Measurements from ENCODE around the gene PLD3.
"Not testable (repeated sequence)": the region's sequence is repeated elsewhere in the genome, so short reads cannot be mapped to it uniquely, and the experiment has no call there.

Gene PLD3

DNA sequence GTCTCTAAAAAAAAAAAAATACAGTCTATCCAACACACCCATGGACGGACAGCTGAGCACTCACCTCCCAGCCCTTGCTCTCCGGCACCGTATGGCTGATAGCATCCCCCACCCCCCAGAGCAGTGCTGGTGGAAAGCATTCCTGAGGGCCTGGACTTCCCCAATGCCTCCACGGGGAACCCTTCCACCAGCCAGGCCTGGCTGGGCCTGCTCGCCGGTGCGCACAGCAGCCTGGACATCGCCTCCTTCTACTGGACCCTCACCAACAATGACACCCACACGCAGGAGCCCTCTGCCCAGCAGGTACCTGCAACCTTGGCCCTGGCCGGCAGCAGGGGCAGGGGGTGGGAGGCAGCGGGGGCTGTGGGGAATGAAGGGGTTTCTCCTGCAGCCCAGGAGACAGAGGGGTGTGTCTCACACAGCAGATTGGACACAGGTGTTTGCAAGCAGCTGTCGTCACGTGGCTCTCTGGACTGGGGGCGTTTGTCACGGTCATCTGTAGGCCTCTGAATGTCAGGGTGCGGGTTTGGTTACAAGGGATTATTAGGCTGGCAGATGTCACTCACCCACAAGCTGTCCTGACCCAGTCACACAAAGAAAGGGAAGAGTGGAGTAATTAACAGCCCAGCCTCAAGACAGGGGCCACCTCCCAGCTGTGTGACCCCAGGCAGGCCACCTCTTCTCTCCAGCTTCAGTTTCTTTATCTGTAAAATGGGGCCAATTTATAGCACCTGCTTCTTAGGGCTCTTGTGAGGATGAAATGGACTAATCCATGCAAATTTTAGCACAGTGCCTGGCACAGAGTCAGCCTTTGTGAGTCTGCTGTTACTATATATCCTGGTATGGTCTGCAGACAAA is 19.3 kb downstream of the PLD3 start:
- TF ChIP-seq, protein P1, sequence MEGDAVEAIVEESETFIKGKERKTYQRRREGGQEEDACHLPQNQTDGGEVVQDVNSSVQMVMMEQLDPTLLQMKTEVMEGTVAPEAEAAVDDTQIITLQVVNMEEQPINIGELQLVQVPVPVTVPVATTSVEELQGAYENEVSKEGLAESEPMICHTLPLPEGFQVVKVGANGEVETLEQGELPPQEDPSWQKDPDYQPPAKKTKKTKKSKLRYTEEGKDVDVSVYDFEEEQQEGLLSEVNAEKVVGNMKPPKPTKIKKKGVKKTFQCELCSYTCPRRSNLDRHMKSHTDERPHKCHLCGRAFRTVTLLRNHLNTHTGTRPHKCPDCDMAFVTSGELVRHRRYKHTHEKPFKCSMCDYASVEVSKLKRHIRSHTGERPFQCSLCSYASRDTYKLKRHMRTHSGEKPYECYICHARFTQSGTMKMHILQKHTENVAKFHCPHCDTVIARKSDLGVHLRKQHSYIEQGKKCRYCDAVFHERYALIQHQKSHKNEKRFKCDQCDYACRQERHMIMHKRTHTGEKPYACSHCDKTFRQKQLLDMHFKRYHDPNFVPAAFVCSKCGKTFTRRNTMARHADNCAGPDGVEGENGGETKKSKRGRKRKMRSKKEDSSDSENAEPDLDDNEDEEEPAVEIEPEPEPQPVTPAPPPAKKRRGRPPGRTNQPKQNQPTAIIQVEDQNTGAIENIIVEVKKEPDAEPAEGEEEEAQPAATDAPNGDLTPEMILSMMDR (conservative IDR thresholded peaks at IDR 0.05; ENCODE audit: control insufficient read depth, insufficient read depth, low read depth, low read length), result no peak
- H3K4me3 ChIP-seq (ENCODE audit: control insufficient read depth, low read depth, low read length), result no peak overlapping the region

DNA sequence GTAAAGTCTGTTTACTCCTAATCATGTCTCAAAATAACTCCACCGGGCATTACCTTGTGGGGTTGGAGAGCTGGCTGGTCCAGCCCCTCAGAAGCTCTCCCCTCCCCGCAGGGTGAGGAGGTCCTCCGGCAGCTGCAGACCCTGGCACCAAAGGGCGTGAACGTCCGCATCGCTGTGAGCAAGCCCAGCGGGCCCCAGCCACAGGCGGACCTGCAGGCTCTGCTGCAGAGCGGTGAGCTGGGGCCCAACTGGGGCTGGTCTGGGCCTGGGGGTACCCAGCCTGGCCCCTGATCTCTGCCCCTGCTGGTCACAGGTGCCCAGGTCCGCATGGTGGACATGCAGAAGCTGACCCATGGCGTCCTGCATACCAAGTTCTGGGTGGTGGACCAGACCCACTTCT is 21.3 kb downstream of the PLD3 start:
- TF ChIP-seq, protein P1 (conservative IDR thresholded peaks at IDR 0.05; ENCODE audit: control insufficient read depth, insufficient read depth, low read depth, low read length), result no peak
- DNase-seq (ENCODE audit: low read depth), result no peak
- no peak overlapping the region for H3K4me3 ChIP-seq (ENCODE audit: control insufficient read depth, low read depth, low read length)

More for the DNA sequence above, 19.3 kb downstream of the PLD3 start:
- no peak for DNase-seq (ENCODE audit: low read depth)

DNA sequence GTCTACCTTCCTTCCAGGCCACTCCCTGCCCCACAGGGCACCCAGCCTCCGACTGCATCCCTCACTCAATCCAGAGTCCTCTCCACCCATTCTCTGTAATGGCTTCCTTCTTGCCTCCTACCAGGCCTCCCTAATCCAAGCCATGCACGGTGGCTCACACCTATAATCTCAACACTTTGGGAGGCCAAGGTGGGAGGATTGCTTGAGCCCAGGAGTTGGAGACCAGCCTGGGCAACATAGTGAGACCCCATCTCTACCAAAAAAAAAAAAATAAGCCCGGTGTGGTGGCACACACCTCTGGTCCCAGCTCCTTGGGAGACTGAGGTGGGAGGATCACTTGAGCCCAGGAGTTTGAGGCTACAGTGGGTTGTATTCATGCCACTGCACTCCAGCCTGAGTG is 21.8 kb downstream of the PLD3 start:
- not testable (repeated sequence) for DNase-seq (ENCODE audit: low read depth); H3K4me3 ChIP-seq (ENCODE audit: control insufficient read depth, low read depth, low read length)

GRCh38 chr19:40370997-40371801 is 22.7 kb downstream of the PLD3 start:
- no peak for DNase-seq (ENCODE audit: low read depth)
- no peak overlapping the region for H3K4me3 ChIP-seq (ENCODE audit: control insufficient read depth, low read depth, low read length)
- TF ChIP-seq, protein P1 (conservative IDR thresholded peaks at IDR 0.05; ENCODE audit: control insufficient read depth, insufficient read depth, low read depth, low read length), result no peak

DNA sequence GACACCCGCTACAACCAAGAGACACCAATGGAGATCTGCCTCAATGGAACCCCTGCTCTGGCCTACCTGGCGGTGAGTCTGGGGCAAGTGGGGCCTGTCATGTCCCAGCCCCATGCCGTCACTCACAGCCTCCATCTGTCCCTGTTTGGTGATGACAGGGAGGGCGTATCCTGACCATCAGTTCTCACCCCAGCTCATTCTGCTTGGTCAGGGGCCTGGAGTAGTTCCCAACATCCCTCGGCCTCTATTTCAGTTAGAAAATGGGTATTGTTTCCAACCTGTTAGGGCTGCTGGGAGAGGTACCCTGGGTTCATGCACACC is 23.3 kb downstream of the PLD3 start:
- TF ChIP-seq, protein P1 (conservative IDR thresholded peaks at IDR 0.05; ENCODE audit: control insufficient read depth, insufficient read depth, low read depth, low read length), result no peak
- DNase-seq (ENCODE audit: low read depth), result no peak

GRCh38 chr19:40374084-40374483 is 25.6 kb downstream of the PLD3 start:
- DNase-seq (ENCODE audit: low read depth), result no peak
- no peak overlapping the region for H3K4me3 ChIP-seq (ENCODE audit: control insufficient read depth, low read depth, low read length)
- TF ChIP-seq, protein P1 (conservative IDR thresholded peaks at IDR 0.05; ENCODE audit: control insufficient read depth, insufficient read depth, low read depth, low read length), result no peak

More for the DNA sequence above, 23.3 kb downstream of the PLD3 start:
- H3K4me3 ChIP-seq (ENCODE audit: control insufficient read depth, low read depth, low read length), result no peak overlapping the region

DNA sequence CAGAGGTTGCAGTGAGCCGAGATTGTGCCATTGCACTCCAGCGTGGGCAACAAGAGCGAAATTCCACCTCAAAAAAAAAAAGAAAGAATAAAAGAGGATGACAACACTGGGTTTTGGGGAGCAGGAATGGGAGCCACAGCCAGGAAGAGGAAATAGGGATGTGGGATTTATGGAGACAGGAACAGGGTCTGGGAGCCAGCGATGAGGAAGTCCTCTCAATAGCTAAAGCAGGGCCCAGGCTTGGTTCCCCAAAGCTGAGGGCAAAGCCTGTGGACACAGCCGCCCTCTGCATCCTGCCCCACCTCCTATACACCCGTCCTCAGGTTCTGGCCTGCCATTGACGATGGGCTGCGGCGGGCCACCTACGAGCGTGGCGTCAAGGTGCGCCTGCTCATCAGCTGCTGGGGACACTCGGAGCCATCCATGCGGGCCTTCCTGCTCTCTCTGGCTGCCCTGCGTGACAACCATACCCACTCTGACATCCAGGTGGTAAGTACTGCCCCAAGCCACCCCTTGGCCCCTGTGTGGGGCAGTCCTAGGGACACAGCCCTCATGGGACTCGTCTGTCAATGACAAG is 27.9 kb downstream of the PLD3 start:
- TF ChIP-seq, protein P1 (conservative IDR thresholded peaks at IDR 0.05; ENCODE audit: control insufficient read depth, insufficient read depth, low read depth, low read length), result no peak
- no peak overlapping the region for H3K4me3 ChIP-seq (ENCODE audit: control insufficient read depth, low read depth, low read length)

More for the DNA sequence above, 27.9 kb downstream of the PLD3 start:
- DNase-seq (ENCODE audit: low read depth), result no peak
